Lung (tissue), 12 donors: ENCODE measurements around the gene NSD2. TPM values are rescaled to one million over a fixed set of nuclear protein-coding genes. Genes with fewer than 3 reads are reported as not detected.
A peak's percentile ranks its signal among the peaks of the same experiment; 100 is the strongest.

Source experiments
- ATAC-seq: fragments of 200-7000 bp; cut with Tn5 transposase; one replicate; pipeline ENCODE4 v1.9.1; 2020; ENCODE audit warnings: moderate number of reproducible peaks; ENCODE audit not compliant: insufficient read depth, low FRiP score
- DNase-seq, 3 donors: peaks; one replicate each; pipeline ENCODE4 v3.0.0-alpha.2; 2013 to 2017
- H3K27ac ChIP-seq, 2 donors: one replicate each; pipeline ENCODE4 v1.5.1; 2013; ENCODE audit warnings: mild to moderate bottlenecking in 2 of 2, moderate library complexity in 2 of 2, control low read depth in 1 of 2, inconsistent platforms in 1 of 2, low read depth in 1 of 2, low read length in 1 of 2
- H3K27me3 ChIP-seq, 3 donors: one replicate each; pipeline ENCODE4 v1.5.1; 2013; ENCODE audit warnings: low read length in 2 of 3; ENCODE audit not compliant: control insufficient read depth in 3 of 3, insufficient read depth in 3 of 3
- H3K36me3 ChIP-seq, 4 donors: one replicate each; pipeline ENCODE4 v1.5.1; 2013; ENCODE audit warnings: low read length in 4 of 4, mild to moderate bottlenecking in 1 of 4, moderate library complexity in 1 of 4; ENCODE audit not compliant: control insufficient read depth in 4 of 4, insufficient read depth in 4 of 4
- H3K4me1 ChIP-seq, 5 donors: one replicate each; pipeline ENCODE4 v1.5.1; 2013; ENCODE audit warnings: low read length in 5 of 5, mild to moderate bottlenecking in 2 of 5, moderate library complexity in 1 of 5; ENCODE audit not compliant: control insufficient read depth in 5 of 5, insufficient read depth in 5 of 5
- H3K4me3 ChIP-seq: one replicate; pipeline ENCODE4 v1.5.1; 2013; ENCODE audit warnings: mild to moderate bottlenecking, control low read depth, moderate library complexity
- H3K9ac ChIP-seq, 2 donors: one replicate each; pipeline ENCODE4 v1.5.1; 2013; ENCODE audit warnings: low read length in 2 of 2, control low read depth in 1 of 2; ENCODE audit not compliant: insufficient read depth in 1 of 2
- H3K9me3 ChIP-seq, 4 donors: one replicate each; pipeline ENCODE4 v1.5.1; 2013; ENCODE audit warnings: low read length in 3 of 4, mild to moderate bottlenecking in 1 of 4, moderate library complexity in 1 of 4; ENCODE audit not compliant: control insufficient read depth in 4 of 4, insufficient read depth in 3 of 4
- WGBS, 2 donors: extraction: QIAGEN DNeasy Blood & Tissue Kit; methylation state at CpG; one replicate each; pipeline ENCODE4 v1.1.7; 2013; 5-methylcytosine and 5-hydroxymethylcytosine counted together
- polyA plus RNA-seq, 2 donors: library from polyadenylated mRNA; stranded (reverse); fragments of 200-250 nt; gene quantifications; one replicate each; pipeline ENCODE4 v1.2.1, GENCODE V29; 2013
- total RNA-seq, 2 donors: library from RNA; depleted of rRNA in 1 of 2; stranded (reverse); fragments of >200 nt in 1 of 2; gene quantifications; one replicate each; pipeline ENCODE4 v1.2.1, GENCODE V29; 2014 to 2021
- TF ChIP-seq, protein P1 (sequence below): IDR thresholded peaks from 2 replicates; pipeline ENCODE4 v1.5.1; 2012; ENCODE audit warnings: mild to moderate bottlenecking; ENCODE audit errors: control extremely low read depth, extremely low read depth
- donor health status: control.
- donor health status: control.
- donor health status: Bipolar disorder and iron deficiency.
- donor health status: healthy.
- donor health status: DM: yes; HTN: yes; CAD: no.

NSD2 gene
- total and polyA plus RNA-seq, 4 donors: 12.7 to 66.2 (median 28.3) TPM

DNA sequence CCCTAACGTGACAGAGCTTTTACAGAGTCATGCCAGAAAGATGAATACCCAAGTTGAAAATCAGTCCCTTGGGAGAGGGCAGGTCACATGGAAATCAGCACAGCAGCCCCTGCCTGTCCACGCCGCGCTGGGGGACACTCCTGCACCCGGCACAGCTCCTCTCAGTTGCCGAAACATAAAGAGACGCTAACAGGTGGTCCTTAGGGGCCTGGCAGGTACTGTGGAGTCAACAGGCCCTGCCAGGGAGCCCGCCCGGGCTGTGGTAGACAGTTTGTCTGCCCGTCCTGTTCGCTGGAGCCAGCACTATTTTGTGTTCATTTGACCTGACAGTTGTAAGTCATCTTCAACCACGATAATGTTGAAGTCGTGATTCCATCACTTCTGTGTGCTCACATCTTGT is 107.0 kb downstream of the NSD2 start:
- TF ChIP-seq, protein P1, sequence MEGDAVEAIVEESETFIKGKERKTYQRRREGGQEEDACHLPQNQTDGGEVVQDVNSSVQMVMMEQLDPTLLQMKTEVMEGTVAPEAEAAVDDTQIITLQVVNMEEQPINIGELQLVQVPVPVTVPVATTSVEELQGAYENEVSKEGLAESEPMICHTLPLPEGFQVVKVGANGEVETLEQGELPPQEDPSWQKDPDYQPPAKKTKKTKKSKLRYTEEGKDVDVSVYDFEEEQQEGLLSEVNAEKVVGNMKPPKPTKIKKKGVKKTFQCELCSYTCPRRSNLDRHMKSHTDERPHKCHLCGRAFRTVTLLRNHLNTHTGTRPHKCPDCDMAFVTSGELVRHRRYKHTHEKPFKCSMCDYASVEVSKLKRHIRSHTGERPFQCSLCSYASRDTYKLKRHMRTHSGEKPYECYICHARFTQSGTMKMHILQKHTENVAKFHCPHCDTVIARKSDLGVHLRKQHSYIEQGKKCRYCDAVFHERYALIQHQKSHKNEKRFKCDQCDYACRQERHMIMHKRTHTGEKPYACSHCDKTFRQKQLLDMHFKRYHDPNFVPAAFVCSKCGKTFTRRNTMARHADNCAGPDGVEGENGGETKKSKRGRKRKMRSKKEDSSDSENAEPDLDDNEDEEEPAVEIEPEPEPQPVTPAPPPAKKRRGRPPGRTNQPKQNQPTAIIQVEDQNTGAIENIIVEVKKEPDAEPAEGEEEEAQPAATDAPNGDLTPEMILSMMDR: no peak
- Histone ChIP-seq H3K27ac (no peak overlapping the region), H3K36me3 (peaks cover 12 to 66% (median 52%) of the 10 kb centered on the region in 4 donors), H3K4me1 (peaks cover 0 to 4% (median 0%) of the 10 kb centered on the region in 5 donors), H3K4me3 (no peak overlapping the region), H3K9me3 (no peaks in the 10 kb centered on the region), H3K27me3 (no peaks in the 10 kb centered on the region), H3K9ac (no peak overlapping the region)
- no peak for ATAC-seq
- WGBS, 2 donors: 96 to 97% methylated on average over 13 of the region's 13 CpGs
- DNase-seq: peak in 1 of 3 donors; percentile 5

DNA sequence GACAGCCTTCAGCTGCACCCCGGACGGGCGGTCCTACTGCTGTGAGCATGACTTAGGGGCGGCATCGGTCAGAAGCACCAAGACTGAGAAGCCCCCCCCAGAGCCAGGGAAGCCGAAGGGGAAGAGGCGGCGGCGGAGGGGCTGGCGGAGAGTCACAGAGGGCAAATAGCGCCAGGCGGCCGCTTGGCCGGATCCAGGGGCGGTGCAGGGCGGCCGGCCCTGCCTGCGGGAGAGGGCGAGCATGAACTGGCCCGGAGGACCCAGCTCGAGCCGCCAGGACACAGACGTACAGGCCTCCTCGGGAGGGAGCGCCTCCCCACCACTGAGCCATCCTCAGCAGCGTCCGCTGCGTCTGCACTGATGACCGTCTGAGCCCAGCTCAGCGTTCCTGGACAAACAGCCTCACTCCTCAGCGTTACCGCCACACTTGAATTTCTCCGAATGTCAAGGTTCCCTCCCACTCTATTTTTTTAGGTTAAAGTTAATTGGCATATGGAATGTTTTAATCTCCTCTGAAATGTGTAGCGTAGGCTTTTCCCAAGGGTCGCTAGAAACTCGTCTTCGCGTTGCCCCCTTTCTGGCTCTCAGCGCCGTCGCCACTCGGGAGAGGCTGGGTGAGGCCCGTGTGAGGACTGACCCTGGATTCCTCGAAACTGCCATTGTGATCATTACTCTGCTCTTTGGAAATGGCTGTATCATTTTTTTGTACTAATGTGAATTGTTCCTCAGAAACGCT is 107.7 kb downstream of the NSD2 start:
- no peaks in the 10 kb centered on the region for H3K27me3 ChIP-seq
- TF ChIP-seq, protein P1: no peak
- ATAC-seq (no peak), DNase-seq (peak in 1 of 3 donors; percentile 6)
- no peak overlapping the region for H3K27ac ChIP-seq
- no peaks in the 10 kb centered on the region for H3K9me3 ChIP-seq
- 95% methylated on average over 45 of the region's 45 CpGs for WGBS, 2 donors
- no peak overlapping the region for H3K4me3 ChIP-seq
- H3K36me3 ChIP-seq: peaks cover 16 to 71% (median 54%) of the 10 kb centered on the region in 4 donors
- H3K4me1 ChIP-seq: peaks cover 0 to 4% (median 0%) of the 10 kb centered on the region in 5 donors
- H3K9ac ChIP-seq: no peak overlapping the region

DNA sequence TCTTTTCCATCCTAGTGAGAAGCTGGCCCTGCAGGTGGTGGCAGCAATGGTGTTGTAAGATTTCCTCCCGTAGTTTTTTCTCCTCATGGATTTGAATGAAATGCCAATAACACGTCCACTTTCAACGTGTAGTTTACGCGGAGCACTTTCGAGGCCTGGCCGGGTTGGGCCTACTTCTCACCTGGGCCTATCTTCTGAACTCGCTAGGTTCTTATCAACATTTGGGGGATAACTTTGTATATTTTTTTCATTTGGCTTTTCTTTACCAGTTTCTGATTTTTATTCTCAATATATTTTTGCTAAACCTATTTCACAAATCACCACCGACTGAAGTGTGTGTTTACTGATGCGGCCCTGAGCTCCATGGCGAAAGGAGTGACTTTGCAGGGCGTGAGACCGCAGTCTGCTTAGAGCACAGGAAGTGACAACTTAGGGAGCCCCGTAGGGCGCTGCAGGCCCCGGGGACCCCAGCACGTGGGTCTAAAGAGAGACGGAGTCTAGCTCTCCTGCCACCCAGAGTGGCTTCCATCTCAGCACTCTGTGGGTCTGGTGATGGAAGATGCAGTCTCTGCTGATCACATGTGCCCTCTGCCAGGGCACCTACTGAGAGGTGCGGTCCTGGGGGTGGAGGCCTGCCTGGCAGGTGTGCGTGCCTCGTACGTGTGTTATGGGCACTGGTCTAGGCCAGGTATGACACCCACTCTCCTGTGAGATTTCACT is 108.4 kb downstream of the NSD2 start:
- no peak overlapping the region for H3K4me3 ChIP-seq
- H3K27ac ChIP-seq: no peak overlapping the region
- H3K27me3 ChIP-seq: no peaks in the 10 kb centered on the region
- peaks cover 0 to 4% (median 0%) of the 10 kb centered on the region in 5 donors for H3K4me1 ChIP-seq
- DNase-seq: no peak
- TF ChIP-seq, protein P1: no peak
- peaks cover 16 to 74% (median 53%) of the 10 kb centered on the region in 4 donors for H3K36me3 ChIP-seq
- ATAC-seq: no peak
- WGBS, 2 donors: 89 to 91% methylated on average over 22 of the region's 22 CpGs
- H3K9ac ChIP-seq: no peak overlapping the region
- no peaks in the 10 kb centered on the region for H3K9me3 ChIP-seq
